GM03348 (cell line): ENCODE results near the gene IFI30.
A peak's percentile ranks its signal among the peaks of the same experiment; 100 is the strongest.
"Not testable (repeated sequence)": the region's sequence is repeated elsewhere in the genome, so short reads cannot be mapped to it uniquely, and the experiment has no call there.

Source experiments
- DNase-seq: peaks from one replicate; pipeline ENCODE4 v3.0.0; 2012; ENCODE audit warnings: low spot score

Gene IFI30

GRCh38 chr19:18152817-18153555 is 20.6 kb upstream of the IFI30 start, which contains the start of gene PIK3R2:
Gene PIK3R2, plus strand, starts transcription at chr19:18153163. Its CDS starts 2,717 bp downstream, at chr19:18155880.
- peak; percentile 100 for DNase-seq

DNA sequence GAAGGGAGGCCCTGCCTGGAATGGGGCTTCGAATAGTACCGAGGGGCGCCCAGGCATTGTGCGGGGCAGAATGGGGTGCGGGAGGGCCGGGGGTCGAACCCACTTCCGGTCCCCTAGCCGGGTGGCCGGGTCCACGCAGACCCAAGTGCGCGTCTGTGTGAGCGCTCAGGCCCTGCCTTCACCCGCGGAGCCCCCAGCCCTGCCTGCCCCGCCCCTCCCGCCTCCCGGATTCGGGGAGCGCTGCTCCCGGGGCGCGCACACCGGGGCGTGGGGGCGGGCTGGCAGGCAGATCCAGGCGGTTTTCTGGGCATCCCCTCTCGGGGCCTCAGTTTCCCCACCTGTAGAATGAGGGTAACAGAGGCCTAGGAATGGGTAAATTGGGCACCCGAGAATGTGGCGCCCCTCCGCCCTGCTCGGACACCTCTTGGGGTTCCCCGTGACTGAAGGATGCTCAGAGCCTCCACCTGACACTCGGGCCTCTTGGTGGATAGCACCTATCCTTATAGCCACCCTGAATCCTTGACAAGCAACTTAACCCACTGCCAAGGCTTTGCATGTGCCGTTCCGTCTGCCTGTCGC is 20.0 kb upstream of the IFI30 start:
- peak; percentile 52 for DNase-seq

- no peak for DNase-seq
These were observed 18.2 kb upstream of the IFI30 start for GRCh38 chr19:18155095-18156087.

- no peak for DNase-seq
These were observed 17.3 kb upstream of the IFI30 start for GRCh38 chr19:18156268-18156667.

DNA sequence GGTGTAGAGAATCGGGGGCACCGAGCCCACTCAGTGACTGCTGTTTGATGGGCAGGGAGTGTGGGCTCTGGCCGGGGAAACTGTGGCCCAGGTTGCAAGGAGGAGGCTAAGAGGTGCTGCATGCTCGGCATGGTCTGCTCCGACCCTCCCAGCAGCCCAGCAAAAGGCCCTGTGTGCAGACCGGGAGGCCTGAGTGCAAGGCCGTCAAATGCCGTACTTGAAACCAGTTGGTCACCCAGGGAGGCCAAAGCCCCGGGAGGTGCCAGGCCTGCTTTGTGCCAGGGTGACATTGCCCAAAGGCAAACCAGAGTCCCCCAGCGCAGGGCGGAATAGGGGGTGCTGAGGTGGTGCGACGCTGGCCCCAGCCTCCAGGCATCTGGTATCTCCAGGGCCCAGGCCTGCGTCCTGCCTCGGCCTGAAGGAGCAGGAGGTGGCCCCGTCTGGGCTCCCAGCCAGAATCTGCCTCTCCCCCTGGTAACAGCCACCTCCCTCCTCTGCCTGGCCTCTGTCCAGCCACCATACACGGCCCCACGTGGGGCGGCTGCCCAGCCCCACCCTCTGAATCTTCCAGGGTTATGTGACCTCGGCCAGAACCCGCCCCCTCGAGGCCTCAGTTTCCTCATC is 16.7 kb upstream of the IFI30 start:
- DNase-seq: peak; percentile 65

- no peak for DNase-seq
These were observed 16.0 kb upstream of the IFI30 start for GRCh38 chr19:18157465-18158063.

DNA sequence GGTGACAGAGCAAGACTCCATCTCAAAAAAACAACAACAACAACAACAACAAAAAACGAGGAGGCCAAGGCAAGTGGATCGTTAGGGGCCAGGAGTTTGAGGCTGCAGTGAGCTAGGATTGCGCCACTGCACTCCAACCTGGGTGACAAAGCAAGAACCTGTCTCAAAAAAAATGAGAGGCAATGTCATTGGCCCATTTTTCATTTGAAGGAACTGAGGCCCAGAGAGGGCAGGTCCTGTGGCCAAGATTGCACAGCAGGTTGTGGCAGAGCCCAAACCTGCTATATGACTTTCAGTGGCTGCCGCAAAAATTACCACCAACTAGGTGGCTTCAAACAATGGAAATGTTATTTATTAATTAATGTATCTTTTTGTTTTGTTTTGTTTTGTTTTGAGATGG is 15.1 kb upstream of the IFI30 start:
- no peak for DNase-seq

DNA sequence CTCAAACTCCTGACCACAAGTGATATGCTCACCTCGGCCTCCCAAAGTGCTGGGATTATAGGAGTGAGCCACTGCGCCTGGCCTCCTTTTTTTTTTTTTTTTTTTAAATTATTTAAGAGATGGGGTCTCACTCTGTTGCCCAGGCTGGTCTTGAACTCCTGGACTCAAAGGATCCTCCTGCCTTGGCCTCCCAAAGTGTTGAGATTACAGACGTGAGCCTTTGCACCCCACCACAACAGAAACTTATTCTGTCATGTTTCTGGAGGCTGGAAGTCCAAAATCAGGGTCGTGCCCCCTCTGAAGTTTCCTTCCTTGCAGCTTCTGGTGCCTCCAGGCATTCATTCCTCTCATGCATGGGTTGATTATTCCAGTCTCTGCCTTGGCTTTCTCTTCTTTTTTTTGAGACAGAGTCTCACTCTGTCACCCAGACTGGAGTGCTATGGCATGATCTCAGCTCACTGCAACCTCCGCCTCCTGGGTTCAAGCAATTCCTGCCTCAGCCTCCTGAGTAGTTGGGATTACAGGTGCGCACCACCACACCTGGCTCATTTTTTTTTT is 14.5 kb upstream of the IFI30 start:
- not testable (repeated sequence) for DNase-seq

DNA sequence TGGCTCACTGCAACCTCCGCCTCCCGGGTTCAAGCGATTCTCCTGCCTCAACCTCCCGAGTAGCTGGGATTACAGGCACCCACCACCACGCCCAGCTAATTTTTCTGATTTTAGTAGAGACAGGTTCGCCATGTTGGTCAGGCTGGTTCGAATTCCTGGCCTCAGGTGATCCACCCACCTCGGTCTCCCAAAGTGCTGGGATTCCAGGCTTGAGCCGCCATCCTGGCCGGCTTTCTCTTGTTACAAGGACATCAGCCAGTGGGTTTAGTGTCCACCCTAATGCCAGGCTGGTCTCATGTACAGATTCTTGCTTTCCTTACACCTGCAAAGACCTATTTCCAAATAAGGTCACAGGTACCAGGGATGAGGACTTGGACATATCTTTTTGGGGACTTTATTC is 13.8 kb upstream of the IFI30 start:
- DNase-seq: no peak

DNA sequence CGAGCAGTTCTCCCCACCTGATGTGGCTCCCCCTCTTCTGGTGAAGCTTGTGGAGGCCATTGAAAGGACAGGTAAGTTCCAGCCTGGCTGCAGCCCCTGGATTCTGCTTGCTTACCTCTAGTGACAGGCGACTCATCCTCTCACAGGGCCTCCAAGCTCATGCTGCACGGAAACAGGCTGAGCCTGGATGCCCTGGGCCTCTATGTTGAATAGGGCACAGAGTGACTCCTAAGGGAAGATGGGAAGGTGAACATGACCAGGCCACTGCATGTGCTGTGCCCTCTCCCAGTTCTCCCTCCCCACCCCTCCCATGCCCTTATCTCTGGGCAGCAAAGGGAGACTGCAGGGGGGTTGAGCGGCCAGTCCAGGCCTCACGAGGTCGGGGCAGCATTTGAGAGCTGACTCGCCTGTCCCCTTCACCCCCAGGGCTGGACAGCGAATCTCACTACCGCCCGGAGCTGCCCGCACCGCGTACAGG is 13.1 kb upstream of the IFI30 start:
- no peak for DNase-seq

GRCh38 chr19:18160971-18161635 is 12.5 kb upstream of the IFI30 start:
- DNase-seq: peak; percentile 96

- DNase-seq: no peak
These were observed 12.0 kb upstream of the IFI30 start for GRCh38 chr19:18161636-18162002.

DNA sequence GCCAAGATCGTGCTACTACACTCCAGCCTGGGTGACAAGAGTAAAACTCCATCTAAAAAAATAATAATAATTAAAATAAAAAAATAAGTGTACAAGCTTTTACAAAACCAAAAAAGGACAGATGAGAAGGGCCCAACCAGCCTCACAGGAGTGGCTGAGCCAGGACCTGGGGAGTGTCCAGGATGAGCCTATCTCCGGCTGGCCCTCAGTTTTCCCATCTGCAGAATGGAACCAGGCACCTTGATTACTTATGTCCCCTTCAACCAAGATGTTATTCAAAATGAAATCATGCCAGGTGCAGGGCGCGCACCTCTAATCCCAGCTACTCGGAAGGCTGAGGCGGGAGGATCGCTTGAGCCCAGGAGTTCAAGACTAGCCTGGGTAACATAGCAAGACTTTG is 9.5 kb upstream of the IFI30 start:
- no peak for DNase-seq

GRCh38 chr19:18165794-18166544 is 7.6 kb upstream of the IFI30 start:
- DNase-seq: no peak

DNA sequence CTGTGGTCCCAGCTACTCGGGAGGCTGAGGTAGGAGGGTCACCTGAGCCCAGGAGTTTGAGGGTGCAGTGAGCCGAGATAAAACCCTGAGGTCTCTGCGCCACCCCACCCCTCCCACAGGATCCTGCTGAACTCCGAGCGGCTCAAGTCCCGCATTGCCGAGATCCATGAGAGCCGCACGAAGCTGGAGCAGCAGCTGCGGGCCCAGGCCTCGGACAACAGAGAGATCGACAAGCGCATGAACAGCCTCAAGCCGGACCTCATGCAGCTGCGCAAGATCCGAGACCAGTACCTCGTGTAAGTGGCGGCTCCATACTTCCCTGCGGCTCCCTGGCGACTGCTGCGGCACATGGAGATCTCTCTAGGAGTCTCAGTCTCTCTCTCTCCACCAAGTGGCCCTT is 6.6 kb upstream of the IFI30 start:
- DNase-seq: no peak

GRCh38 chr19:18167975-18168645 is 5.5 kb upstream of the IFI30 start:
- DNase-seq: peak; percentile 86

GRCh38 chr19:18168673-18169381 is 4.8 kb upstream of the IFI30 start:
- DNase-seq: no peak

DNA sequence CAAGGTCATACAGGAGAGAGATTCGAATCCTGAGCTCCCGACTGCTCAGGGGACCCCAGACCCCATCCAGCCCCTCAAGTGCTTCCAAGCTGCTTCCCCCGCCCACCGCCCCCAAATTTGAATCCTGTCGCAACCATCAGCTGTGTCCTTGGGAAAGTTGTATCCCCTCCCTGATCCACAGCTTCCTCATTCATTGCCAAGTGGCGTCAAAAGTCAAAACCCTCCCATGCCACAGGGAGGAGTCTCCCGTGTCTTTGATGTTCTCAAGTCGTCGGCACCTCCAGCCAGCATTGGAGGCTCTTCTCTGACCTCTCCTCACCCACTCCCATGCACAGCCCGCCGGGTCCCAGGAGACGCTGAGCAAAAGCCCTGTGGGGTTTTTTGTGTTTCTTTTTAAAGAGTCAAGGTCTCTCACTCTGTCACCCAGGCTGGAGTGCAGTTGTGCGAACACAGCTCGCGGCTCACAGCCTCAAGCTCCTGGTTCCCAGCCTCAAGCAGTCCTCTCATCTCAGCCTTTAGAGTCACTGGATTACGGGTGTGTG is 2.8 kb upstream of the IFI30 start:
- DNase-seq: peak; percentile 3
